Astrocyte (in vitro differentiated cells and primary cell): Measurements from ENCODE around the gene AKR1A1.

Experiments
- CTCF ChIP-seq: IDR thresholded peaks from 2 replicates; pipeline ENCODE4 v1.5.1; 2011; ENCODE audit warnings: low read depth, mild to moderate bottlenecking, inconsistent platforms, low read length, moderate library complexity; ENCODE audit not compliant: insufficient read depth
- EZH2 ChIP-seq: IDR thresholded peaks from 2 replicates; pipeline ENCODE4 v1.6.1; 2012; ENCODE audit warnings: mild to moderate bottlenecking, low read length, inconsistent platforms; ENCODE audit not compliant: insufficient read depth

GRCh38 chr1:45552331-45552730 is 1.7 kb downstream of the AKR1A1 start:
- TF ChIP-seq CTCF (no peak), EZH2 (no peak)
